SK-N-SH (cell line): ENCODE results near the gene CFAP97. TPM values are rescaled to one million over a fixed set of nuclear protein-coding genes. Genes with fewer than 3 reads are reported as not detected.

Experiments
- CTCF ChIA-PET: fragments of 300-600, 350-600 bp; formaldehyde crosslinking; extraction: SDS; loops from one replicate; lab custom pipeline; 2021; lab: Yijun Ruan, JAX
- POLR2A ChIA-PET: fragments of 350-600 bp; sonication (Branson Sonifier 250); formaldehyde crosslinking; extraction: SDS; loops from one replicate; lab custom pipeline; 2020; ENCODE audit warnings: antibody characterized with exemption, inconsistent platforms; lab: Yijun Ruan, JAX
- DNase-seq: peaks from one replicate; pipeline ENCODE4 v3.0.0; 2012
- H2AFZ ChIP-seq: fragments of 200-600 bp; sonication (generic); 2 replicates; pipeline ENCODE4 v1.8.1; 2016; ENCODE audit warnings: antibody characterized with exemption, mild to moderate bottlenecking, low read depth
- H3F3A ChIP-seq: fragments of 200-600 bp; sonication (generic); replicated peaks from 2 replicates; pipeline ENCODE3; 2016; ENCODE audit warnings: antibody characterized with exemption, mild to moderate bottlenecking; ENCODE audit not compliant: insufficient read depth
- H3K27ac ChIP-seq, 2 experiments: fragments of 200-500 bp in 1 of 2; fragments of 200-600 bp in 1 of 2; sonication (Bioruptor generic) in 1 of 2; sonication (generic), shearing (Covaris generic) in 1 of 2; 2 replicates each; pipeline versions ENCODE4 v1.5.1 to v1.6.1; 2014 to 2016; ENCODE audit warnings: low read depth in 2 of 2, inconsistent platforms in 1 of 2, low read length in 1 of 2, mild to moderate bottlenecking in 1 of 2, mixed read lengths in 1 of 2
- H3K27me3 ChIP-seq: fragments of 200-600 bp; sonication (generic), shearing (Covaris generic); 2 replicates; pipeline ENCODE4 v1.6.1; 2016; ENCODE audit warnings: mixed run types; ENCODE audit not compliant: insufficient read depth
- H3K36me3 ChIP-seq, 2 experiments: fragments of 200-500 bp in 1 of 2; fragments of 200-600 bp in 1 of 2; sonication (Bioruptor generic) in 1 of 2; sonication (generic) in 1 of 2; replicated peaks in 1 of 2; 2 replicates each; pipeline versions ENCODE3 to v1.5.1; 2014 to 2016; ENCODE audit warnings: low read length in 1 of 2, mild to moderate bottlenecking in 1 of 2; ENCODE audit not compliant: insufficient read depth in 2 of 2, control insufficient read depth in 1 of 2
- H3K4me1 ChIP-seq, 2 experiments: fragments of 200-500 bp in 1 of 2; fragments of 200-600 bp in 1 of 2; sonication (Bioruptor generic) in 1 of 2; sonication (generic), shearing (Covaris generic) in 1 of 2; 2 replicates each; pipeline versions ENCODE4 v1.5.1 to v1.6.1; 2014 to 2016; ENCODE audit warnings: low read depth in 1 of 2, low read length in 1 of 2, mixed run types in 1 of 2; ENCODE audit not compliant: insufficient read depth in 2 of 2, control insufficient read depth in 1 of 2
- H3K4me2 ChIP-seq: fragments of 200-600 bp; sonication (generic), shearing (Covaris generic); 2 replicates; pipeline ENCODE4 v1.6.1; 2017; ENCODE audit warnings: mixed run types
- H3K4me3 ChIP-seq, 2 experiments: fragments of 200-500 bp in 1 of 2; fragments of 200-600 bp in 1 of 2; sonication (Bioruptor generic) in 1 of 2; sonication (generic), shearing (Covaris generic) in 1 of 2; 2 replicates each; pipeline versions ENCODE4 v1.5.1 to v1.8.1; 2014 to 2016; ENCODE audit warnings: low read depth in 2 of 2, inconsistent platforms in 1 of 2, low read length in 1 of 2, mild to moderate bottlenecking in 1 of 2, mixed read lengths in 1 of 2, moderate library complexity in 1 of 2
- H3K79me2 ChIP-seq: fragments of 200-600 bp; sonication (generic); 2 replicates; pipeline ENCODE4 v1.8.1; 2017; ENCODE audit warnings: mild to moderate bottlenecking; ENCODE audit not compliant: insufficient read depth
- H3K9ac ChIP-seq: fragments of 200-600 bp; sonication (generic); 2 replicates; pipeline ENCODE4 v1.6.1; 2017; ENCODE audit warnings: mixed run types
- H3K9me2 ChIP-seq: fragments of 200-600 bp; sonication (generic); 2 replicates; pipeline ENCODE4 v1.6.1; 2017; ENCODE audit warnings: mixed run types
- H3K9me3 ChIP-seq: fragments of 200-600 bp; sonication (generic); 2 replicates; pipeline ENCODE4 v1.6.1; 2017; ENCODE audit warnings: mixed run types, mild to moderate bottlenecking, moderate library complexity
- H4K20me1 ChIP-seq: fragments of 200-600 bp; sonication (generic); 2 replicates; pipeline ENCODE4 v1.6.1; 2017; ENCODE audit warnings: mild to moderate bottlenecking, mixed run types; ENCODE audit not compliant: insufficient read depth
- CHD2 ChIP-seq: fragments of 150-350 bp; IDR thresholded peaks from 2 replicates; pipeline ENCODE4 v1.6.1; 2018; ENCODE audit warnings: low read length; ENCODE audit not compliant: partially characterized antibody
- EP300 ChIP-seq, 2 experiments: IDR thresholded peaks; 2 replicates each; pipeline versions ENCODE4 v1.4.0 to v1.6.1; 2012; ENCODE audit warnings: borderline replicate concordance in 1 of 2, low read depth in 1 of 2, low read length in 1 of 2
- FOSL2 ChIP-seq: IDR thresholded peaks from 2 replicates; pipeline ENCODE4 v1.4.0; 2012; ENCODE audit warnings: low read depth, mild to moderate bottlenecking, moderate library complexity, borderline replicate concordance
- FOXM1 ChIP-seq: IDR thresholded peaks from 2 replicates; pipeline ENCODE4 v1.4.0; 2012; ENCODE audit warnings: low read depth, mild to moderate bottlenecking
- MXI1 ChIP-seq: IDR thresholded peaks from 2 replicates; pipeline ENCODE4 v1.6.1; 2012; ENCODE audit warnings: mild to moderate bottlenecking, low read depth, low read length, improper control_type of control experiment
- TAF1 ChIP-seq: IDR thresholded peaks from 2 replicates; pipeline ENCODE4 v1.6.1; 2012; ENCODE audit warnings: low read depth, mild to moderate bottlenecking, low read length, moderate library complexity, borderline replicate concordance
- TEAD4 ChIP-seq: IDR thresholded peaks from 2 replicates; pipeline ENCODE4 v1.4.0; 2012; ENCODE audit warnings: mild to moderate bottlenecking, borderline replicate concordance; ENCODE audit not compliant: insufficient read depth
- WGBS: methylation state at CpG from one replicate; pipeline ENCODE4 v1.1.6; 2017; ENCODE audit warnings: low lambda C conversion rate; 5-methylcytosine and 5-hydroxymethylcytosine counted together
- polyA plus RNA-seq, 3 experiments: library from polyadenylated mRNA; depleted of rRNA; stranded (reverse); fragments of >200 nt; gene quantifications; 2 replicates each; pipeline ENCODE4 v1.2.3, GENCODE V29; 2012
- TF ChIP-seq, protein P1 (sequence below): IDR thresholded peaks from 2 replicates; pipeline ENCODE4 v1.4.0; 2012; ENCODE audit warnings: low read depth, borderline replicate concordance

The CFAP97 gene
- polyA plus RNA-seq, 1 of the 3 experiments (the other 2 are of a cell fraction), result 10.6 TPM

DNA sequence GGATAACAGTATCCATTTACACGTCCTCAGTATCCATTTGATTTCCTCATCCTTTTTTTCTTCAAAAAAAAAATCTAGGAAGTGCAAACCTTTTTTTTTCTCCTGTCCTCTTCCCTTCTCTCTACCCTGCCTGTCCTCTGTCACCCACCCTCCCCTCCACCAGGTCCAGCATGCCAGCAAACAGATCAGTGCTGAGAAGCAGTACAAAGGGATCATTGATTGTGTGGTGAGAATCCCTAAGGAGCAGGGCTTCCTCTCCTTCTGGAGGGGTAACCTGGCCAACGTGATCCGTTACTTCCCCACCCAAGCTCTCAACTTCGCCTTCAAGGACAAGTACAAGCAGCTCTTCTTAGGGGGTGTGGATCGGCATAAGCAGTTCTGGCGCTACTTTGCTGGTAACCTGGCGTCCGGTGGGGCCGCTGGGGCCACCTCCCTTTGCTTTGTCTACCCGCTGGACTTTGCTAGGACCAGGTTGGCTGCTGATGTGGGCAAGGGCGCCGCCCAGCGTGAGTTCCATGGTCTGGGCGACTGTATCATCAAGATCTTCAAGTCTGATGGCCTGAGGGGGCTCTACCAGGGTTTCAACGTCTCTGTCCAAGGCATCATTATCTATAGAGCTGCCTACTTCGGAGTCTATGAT is 59.1 kb downstream of the CFAP97 start:
- peaks cover 0 to 29% of the 10 kb centered on the region in 2 experiments; a peak in 2 of 4 replicates for H3K4me1 ChIP-seq
- no peaks in the 10 kb centered on the region for H3K9me3 ChIP-seq
- H3K79me2 ChIP-seq, result peaks cover 24% of the 10 kb centered on the region; the same call in 1 of the 2 replicates
- 93% methylated on average over 12 of the region's 16 CpGs for WGBS
- H3F3A ChIP-seq, result peaks cover 4% of the 10 kb centered on the region
- DNase-seq, result no peak
- peaks cover under 1 to 21% of the 10 kb centered on the region in 2 experiments for H3K36me3 ChIP-seq
- no peaks in the 10 kb centered on the region for H4K20me1 ChIP-seq
- H2AFZ ChIP-seq, result no peak overlapping the region
- H3K9ac ChIP-seq, result peak overlapping the region; percentile 57; the same call in 1 of the 2 replicates
- H3K9me2 ChIP-seq, result no peaks in the 10 kb centered on the region
- no peak for TF ChIP-seq CHD2
- no peak for TF ChIP-seq TAF1
- TF ChIP-seq TEAD4, result no peak
- TF ChIP-seq FOSL2, result no peak
- TF ChIP-seq MXI1, result no peak
- TF ChIP-seq, protein P1, sequence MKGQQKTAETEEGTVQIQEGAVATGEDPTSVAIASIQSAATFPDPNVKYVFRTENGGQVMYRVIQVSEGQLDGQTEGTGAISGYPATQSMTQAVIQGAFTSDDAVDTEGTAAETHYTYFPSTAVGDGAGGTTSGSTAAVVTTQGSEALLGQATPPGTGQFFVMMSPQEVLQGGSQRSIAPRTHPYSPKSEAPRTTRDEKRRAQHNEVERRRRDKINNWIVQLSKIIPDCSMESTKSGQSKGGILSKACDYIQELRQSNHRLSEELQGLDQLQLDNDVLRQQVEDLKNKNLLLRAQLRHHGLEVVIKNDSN, result no peak
- no peak for TF ChIP-seq FOXM1
- no peak for TF ChIP-seq EP300 (IDR thresholded peaks at IDR 0.05; ENCODE audit: borderline replicate concordance in 1 of 2, low read depth in 1 of 2, low read length in 1 of 2)
- H3K4me3 ChIP-seq, result no peak overlapping the region
- ChIA-PET CTCF (interaction anchor here (1.2 to 2.1 kb wide), 4 partner anchors 10 to 893 kb away, joined by 4 to 12 read pairs (median 5); no protein-coding TSS in a partner anchor), POLR2A (interaction anchor here (1.0 kb wide), 1 partner anchor 17 kb away, joined by 3 read pairs; no protein-coding TSS in a partner anchor)
- peak overlapping the region; percentile 82; the same call in 1 of the 2 replicates for H3K4me2 ChIP-seq
- no peak overlapping the region for H3K27ac ChIP-seq
- H3K27me3 ChIP-seq, result no peaks in the 10 kb centered on the region

DNA sequence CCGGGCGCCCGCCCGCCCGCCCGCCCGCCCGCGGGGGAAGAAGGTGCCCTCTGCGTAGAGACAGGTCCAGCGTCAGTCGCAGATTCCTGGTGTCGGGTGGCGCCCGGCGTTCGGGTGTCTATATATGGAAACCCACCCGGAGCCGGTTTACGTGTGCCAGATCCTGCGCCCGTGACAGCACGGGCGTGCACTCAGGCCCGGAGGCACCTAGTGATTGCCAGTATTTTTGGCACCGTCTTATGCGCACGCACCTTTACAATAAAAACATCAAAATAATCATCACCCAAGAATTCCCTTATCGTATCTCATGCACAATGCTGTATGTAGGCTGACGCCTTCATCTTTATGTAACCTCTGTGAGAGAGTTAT is 60.2 kb downstream of the CFAP97 start:
- Histone ChIP-seq H3K36me3 (peaks cover 0 to 18% of the 10 kb centered on the region in 2 experiments), H3K9me2 (no peaks in the 10 kb centered on the region), H2AFZ (peak overlapping the region; percentile 85), H3K27ac (no peak overlapping the region; a peak in 1 of 4 replicates), H3K4me1 (peaks cover 0 to 23% of the 10 kb centered on the region in 2 experiments; a peak in 2 of 4 replicates), H3F3A (peaks cover 4% of the 10 kb centered on the region), H3K4me3 (peak overlapping the region; percentile 72 to 88), H3K9me3 (no peaks in the 10 kb centered on the region), H3K9ac (peak overlapping the region; percentile 57), H4K20me1 (no peaks in the 10 kb centered on the region), H3K27me3 (no peaks in the 10 kb centered on the region), H3K4me2 (peak overlapping the region; percentile 82), H3K79me2 (peaks cover 24% of the 10 kb centered on the region; the same call in 1 of the 2 replicates)
- WGBS, result 0% methylated on average over 5 of the region's 30 CpGs
- DNase-seq, result peak; percentile 65
- ChIA-PET POLR2A (interaction anchor here (0.6 to 1.5 kb wide), 16 partner anchors 11 to 282 kb away, joined by 3 to 7 read pairs (median 3); partner anchors contain the start of genes ANKRD37, LRP2BP and SNX25), CTCF (interaction anchor here (0.6 to 2.3 kb wide), 15 partner anchors 9 to 800 kb away, joined by 3 to 18 read pairs (median 4); partner anchors contain the start of gene SNX25)
- TF ChIP-seq MXI1 (peak; percentile 42; the same call in 1 of the 2 replicates), FOXM1 (no peak)
